Measurements from ENCODE around the gene APLP2.

DNA sequence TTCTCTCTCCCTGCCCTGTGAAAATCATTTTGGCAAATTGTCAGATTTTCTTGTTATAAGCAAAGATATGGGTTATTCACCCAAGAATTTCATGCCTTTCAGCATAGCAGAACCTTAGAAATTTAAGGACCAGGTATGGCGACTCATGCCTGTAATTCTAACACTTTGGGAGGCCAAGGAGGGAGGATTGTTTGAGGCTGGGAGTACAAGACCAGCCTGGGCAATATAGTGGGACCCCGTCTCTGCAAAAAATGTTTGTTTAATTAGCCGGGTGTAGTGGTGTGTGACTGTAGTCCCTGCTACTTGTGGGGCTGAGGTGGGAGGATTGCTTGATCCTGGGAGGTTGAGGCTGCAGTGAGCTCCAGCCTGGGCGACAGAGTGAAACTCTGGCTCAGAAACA is 27.6 kb downstream of the APLP2 start:
- TF ChIP-seq, protein P1, sequence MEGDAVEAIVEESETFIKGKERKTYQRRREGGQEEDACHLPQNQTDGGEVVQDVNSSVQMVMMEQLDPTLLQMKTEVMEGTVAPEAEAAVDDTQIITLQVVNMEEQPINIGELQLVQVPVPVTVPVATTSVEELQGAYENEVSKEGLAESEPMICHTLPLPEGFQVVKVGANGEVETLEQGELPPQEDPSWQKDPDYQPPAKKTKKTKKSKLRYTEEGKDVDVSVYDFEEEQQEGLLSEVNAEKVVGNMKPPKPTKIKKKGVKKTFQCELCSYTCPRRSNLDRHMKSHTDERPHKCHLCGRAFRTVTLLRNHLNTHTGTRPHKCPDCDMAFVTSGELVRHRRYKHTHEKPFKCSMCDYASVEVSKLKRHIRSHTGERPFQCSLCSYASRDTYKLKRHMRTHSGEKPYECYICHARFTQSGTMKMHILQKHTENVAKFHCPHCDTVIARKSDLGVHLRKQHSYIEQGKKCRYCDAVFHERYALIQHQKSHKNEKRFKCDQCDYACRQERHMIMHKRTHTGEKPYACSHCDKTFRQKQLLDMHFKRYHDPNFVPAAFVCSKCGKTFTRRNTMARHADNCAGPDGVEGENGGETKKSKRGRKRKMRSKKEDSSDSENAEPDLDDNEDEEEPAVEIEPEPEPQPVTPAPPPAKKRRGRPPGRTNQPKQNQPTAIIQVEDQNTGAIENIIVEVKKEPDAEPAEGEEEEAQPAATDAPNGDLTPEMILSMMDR (IDR thresholded peaks at IDR 0.05) = no peak
- TF ChIP-seq POLR2A (IDR thresholded peaks at IDR 0.05) = no peak
